HG03342 (cell line): ENCODE data around the gene SNX30.

ENCODE experiments used
- ATAC-seq: cut with Tn5 transposase; IDR thresholded peaks from one replicate; pipeline ENCODE4 v1.9.1; 2021; ENCODE audit warnings: mild to moderate bottlenecking, moderate library complexity; ENCODE audit not compliant: unreplicated experiment

The SNX30 gene

GRCh38 chr9:112819635-112820496, 69.3 kb downstream of the SNX30 start:
- ATAC-seq: no peak

GRCh38 chr9:112820881-112821280, 70.3 kb downstream of the SNX30 start:
- ATAC-seq: no peak

GRCh38 chr9:112822618-112823017, 72.1 kb downstream of the SNX30 start:
- no peak for ATAC-seq

GRCh38 chr9:112823257-112823656, 72.7 kb downstream of the SNX30 start:
- ATAC-seq: no peak

- ATAC-seq: no peak
Measured at GRCh38 chr9:112831281-112831851, 80.8 kb downstream of the SNX30 start.

- ATAC-seq: no peak
Measured at GRCh38 chr9:112831969-112832368, 81.4 kb downstream of the SNX30 start.

- no peak for ATAC-seq
Measured at GRCh38 chr9:112833081-112833480, 82.5 kb downstream of the SNX30 start.

- ATAC-seq: no peak
Measured at GRCh38 chr9:112836394-112836793, 85.8 kb downstream of the SNX30 start.

GRCh38 chr9:112838342-112838741, 87.8 kb downstream of the SNX30 start:
- no peak for ATAC-seq

GRCh38 chr9:112839331-112839730, 88.8 kb downstream of the SNX30 start:
- no peak for ATAC-seq

GRCh38 chr9:112841261-112841660, 90.7 kb downstream of the SNX30 start:
- ATAC-seq: no peak

GRCh38 chr9:112842555-112842954, 92.0 kb downstream of the SNX30 start:
- no peak for ATAC-seq

GRCh38 chr9:112844771-112845542, 94.4 kb downstream of the SNX30 start:
- peak; percentile 87 for ATAC-seq

- ATAC-seq: no peak
Measured at GRCh38 chr9:112846528-112847488, 96.2 kb downstream of the SNX30 start.

GRCh38 chr9:112848316-112849151, 98.0 kb downstream of the SNX30 start:
- ATAC-seq: no peak

- ATAC-seq: no peak
Measured at GRCh38 chr9:112849363-112849922, 98.9 kb downstream of the SNX30 start.

GRCh38 chr9:112850840-112851239, 100.3 kb downstream of the SNX30 start:
- ATAC-seq: no peak

GRCh38 chr9:112852741-112853504, 102.4 kb downstream of the SNX30 start:
- no peak for ATAC-seq
